Hematopoietic multipotent progenitor cell (in vitro differentiated cells): ENCODE measurements around the gene ARHGEF10L. TPM values are rescaled to one million over a fixed set of nuclear protein-coding genes. Genes with fewer than 3 reads are reported as not detected.
A peak's percentile ranks its signal among the peaks of the same experiment; 100 is the strongest.

Source experiments
- DNase-seq, 3 donors: peaks; one replicate each; pipeline ENCODE4 v3.0.0-alpha.2; 2011 to 2015; ENCODE audit warnings: low read depth in 2 of 3, low spot score in 2 of 3
- total RNA-seq: library from RNA; depleted of rRNA; stranded (reverse); fragments of >200 nt; gene quantifications from one replicate; pipeline ENCODE4 v1.2.3, GENCODE V29; 2012

Gene ARHGEF10L
- total RNA-seq, 1 donor, result 0.27 TPM

DNA sequence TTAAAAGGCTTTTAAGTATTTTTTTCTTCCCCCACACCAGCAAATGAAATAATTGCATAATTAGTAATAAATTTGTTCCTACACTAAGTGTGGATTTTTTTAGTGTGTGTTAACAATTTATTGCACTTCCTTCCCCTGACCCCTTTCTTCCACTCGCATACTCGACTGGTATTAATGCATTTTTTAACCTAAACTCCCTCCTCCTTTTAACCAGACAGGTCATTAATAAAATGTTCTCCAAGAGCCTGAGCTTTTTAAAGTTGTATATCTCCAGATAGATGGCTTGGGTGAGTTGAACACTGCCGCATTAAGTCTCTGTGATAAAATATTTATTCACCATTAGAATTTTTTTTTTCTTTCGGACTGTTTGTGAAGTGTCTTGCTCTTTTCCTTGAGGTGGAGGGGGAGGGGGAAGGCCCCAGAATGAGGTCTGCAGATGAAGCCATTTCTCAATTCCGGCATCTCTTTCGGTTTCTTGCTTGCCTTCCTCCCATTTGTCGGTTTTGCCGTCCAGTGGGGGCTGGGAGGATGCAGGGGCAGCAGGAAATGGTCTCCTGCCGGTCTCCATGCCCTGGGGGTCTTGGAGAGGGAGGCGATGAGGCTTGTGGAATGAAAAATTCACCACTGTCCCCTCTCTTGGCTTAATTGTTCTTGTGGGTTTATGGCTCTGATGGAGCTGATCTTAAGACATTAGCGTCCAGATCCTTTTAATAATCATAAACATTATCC lies 151.6 kb downstream of the ARHGEF10L start:
- no peak for DNase-seq

DNA sequence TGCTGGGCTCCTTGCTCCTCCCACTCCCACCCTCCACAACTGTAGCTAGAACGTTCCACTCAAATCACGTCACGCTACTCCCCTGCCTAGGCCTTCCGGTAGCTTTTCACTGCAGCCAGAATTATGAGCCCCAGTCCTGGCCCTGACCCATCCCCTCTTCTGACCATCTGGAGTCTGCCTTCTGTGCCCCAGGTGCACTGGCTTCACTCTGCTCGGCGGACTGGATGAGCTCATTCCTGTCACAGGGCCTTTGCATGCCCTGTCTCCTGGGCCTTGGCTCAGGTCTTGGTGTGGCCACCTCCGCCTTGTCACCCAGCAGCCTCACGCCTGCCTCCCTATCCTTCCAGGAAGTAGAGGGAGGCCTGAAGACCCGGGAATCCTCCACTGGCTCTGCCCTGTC lies 153.1 kb downstream of the ARHGEF10L start:
- no peak for DNase-seq

GRCh38 chr1:17696417-17697301 lies 157.2 kb downstream of the ARHGEF10L start:
- DNase-seq, result no peak

DNA sequence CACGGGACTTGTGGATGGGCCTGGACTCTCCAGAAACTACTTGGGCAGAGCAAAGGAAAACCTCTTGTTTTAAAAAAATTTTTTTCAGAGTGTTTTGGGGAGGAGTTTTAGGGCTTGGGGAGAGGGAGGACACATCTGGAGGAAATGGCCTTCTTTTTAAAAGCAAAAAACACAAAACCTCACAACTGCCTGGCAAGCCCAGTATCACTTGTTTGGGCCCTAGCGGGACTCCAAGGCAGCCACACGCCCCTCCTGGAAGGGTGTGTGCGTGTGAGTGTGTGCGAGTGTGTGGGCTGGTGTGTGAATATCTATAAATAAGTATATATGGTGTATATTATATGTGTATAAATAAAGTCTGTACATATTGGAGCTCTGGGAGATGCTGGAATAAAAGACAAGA lies 158.0 kb downstream of the ARHGEF10L start:
- peak in 2 of 3 donors; percentile 32 to 70 for DNase-seq

GRCh38 chr1:17699581-17699980 lies 160.1 kb downstream of the ARHGEF10L start:
- DNase-seq, result no peak

- DNase-seq, result no peak
These were observed 161.7 kb downstream of the ARHGEF10L start for GRCh38 chr1:17700945-17701810.

- DNase-seq, result no peak
These were observed 164.7 kb downstream of the ARHGEF10L start for GRCh38 chr1:17704176-17704575.

DNA sequence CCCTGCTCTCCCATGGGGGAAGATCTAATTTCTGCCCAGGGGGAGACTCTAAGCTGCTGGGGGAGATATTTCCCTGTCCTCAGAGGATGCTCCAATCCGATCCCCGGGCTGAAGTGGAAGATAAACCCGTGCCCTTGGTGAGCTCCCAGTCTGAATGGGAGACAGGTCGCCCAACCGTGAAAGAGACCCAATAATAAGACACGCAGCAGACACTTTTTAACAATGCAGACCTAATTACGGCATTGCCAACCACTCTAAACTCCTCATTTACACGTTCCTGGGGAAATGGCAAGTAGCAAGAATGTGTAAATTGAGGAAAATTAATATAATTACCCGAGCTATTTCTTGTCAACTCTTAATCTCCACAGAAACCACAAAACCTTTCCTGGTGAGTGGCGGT lies 166.9 kb downstream of the ARHGEF10L start:
- no peak for DNase-seq

- DNase-seq, result no peak
These were observed 170.5 kb downstream of the ARHGEF10L start for GRCh38 chr1:17709981-17710380.

- DNase-seq, result no peak
These were observed 171.5 kb downstream of the ARHGEF10L start for GRCh38 chr1:17710889-17711576.

- no peak for DNase-seq
These were observed 172.0 kb downstream of the ARHGEF10L start for GRCh38 chr1:17711577-17711910.

DNA sequence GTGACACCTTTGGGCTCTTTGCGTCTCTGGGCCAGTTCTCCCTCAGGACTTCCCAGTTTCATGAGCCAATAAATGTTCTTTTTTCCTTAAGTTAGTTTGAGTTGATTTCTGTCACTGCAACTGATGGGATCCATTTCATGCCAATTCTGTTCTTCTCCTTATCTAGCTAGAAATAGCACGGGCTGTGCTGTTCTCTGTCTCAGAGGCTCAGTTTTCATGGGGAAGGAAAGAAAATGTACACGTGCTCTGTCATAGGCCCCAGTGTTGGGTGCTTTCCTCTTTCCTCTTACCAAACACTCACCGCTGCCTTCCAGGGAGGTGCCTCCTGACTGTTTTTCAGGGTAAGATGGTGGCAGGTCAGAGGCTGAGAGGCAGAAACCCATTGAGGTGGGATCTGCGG lies 172.4 kb downstream of the ARHGEF10L start:
- no peak for DNase-seq

GRCh38 chr1:17713993-17714392 lies 174.5 kb downstream of the ARHGEF10L start:
- DNase-seq, result no peak

- DNase-seq, result no peak
These were observed 178.4 kb downstream of the ARHGEF10L start for GRCh38 chr1:17717594-17718535.

- DNase-seq, result no peak
These were observed 180.4 kb downstream of the ARHGEF10L start for GRCh38 chr1:17719874-17720273.

- DNase-seq, result no peak
These were observed 181.9 kb downstream of the ARHGEF10L start for GRCh38 chr1:17721444-17721843.

- no peak for DNase-seq
These were observed 184.2 kb downstream of the ARHGEF10L start for GRCh38 chr1:17723684-17724083.

DNA sequence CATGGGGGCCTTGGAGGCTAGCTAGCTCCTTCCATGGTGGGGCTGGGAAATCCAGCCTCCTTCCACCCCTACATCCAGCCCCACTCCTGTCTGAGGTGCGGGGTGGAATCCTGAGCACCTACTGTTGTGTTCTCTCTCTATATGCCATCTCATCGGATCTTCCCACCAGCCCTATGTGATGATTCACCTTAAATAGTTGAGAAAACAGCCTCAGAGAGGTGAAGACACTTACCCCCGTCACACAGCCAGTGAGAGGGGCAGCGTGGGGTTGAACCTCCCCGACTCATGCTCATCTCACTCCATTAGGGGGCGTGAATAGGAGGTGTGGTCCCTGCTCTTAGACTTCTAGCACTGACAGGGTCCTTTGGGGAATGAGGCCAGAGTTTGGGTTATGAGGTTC lies 184.7 kb downstream of the ARHGEF10L start:
- no peak for DNase-seq

DNA sequence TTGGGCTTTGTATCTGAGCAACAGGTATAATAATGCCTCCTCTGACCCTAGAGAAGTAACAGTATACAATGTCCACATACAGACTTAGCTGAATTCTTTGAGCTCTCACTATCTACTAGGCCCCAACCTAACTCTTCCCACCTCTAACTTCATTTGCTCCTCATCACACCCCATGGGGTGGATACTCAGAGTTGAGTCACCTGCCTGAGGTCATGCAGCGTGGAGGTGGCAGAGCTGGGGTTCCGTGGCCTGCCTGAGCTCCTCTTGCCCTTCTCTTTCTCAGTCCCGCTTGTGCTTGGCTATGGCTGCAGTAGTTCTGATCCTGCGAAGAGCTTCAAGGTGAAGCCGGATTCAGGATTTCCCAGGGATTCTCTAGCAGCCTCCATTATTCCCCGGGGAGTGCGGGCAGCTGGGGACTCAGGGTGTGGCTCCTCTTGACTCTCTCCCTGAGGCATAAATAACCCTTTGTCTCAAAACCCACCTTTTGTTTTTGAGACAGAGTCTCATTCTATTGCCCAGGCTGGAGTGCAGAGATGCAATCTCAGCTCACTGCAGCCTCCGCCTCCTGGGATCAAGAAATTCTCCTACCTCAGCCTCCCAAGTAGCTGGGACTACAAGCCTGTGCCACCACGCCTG lies 185.7 kb downstream of the ARHGEF10L start:
- DNase-seq, result no peak
